ENCODE measurements around the gene LHX3.

The LHX3 gene

GRCh38 chr9:136205707-136205992 is 722 bp upstream of the LHX3 start:
- DNase-seq, result no peak

DNA sequence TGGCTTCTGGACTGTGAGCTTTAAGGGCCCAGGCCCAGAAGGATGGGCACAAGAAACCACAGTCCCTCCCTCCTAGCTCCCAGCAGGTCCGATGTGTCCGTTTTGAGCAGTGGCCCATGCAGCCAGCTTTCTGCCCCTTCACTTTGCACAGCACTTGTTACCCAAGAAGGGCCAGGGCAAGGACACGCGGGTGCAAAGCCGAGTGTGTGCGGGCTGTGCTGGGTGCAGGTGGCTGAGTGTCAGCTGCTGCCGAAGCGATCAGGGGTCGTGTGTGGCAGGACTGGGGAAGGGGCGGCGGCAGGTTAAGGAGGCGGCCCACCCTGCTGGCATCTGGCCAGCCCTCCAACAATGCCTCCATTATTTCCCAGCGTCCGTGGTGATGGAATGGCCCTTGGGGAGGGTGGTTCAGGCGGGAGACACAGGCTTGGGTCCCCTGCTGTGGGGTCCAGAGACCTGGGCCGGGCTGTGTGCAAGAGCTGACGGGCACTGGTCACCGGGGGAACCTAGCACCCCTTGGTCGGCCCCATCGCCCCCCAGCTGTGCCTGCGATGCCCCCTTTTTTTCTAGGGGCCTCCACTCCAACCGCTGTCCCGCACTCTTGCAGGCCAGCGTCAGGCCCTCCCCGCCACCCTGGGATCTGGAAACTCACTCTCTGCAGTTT is 653 bp downstream of the LHX3 start:
- no peak for DNase-seq

DNA sequence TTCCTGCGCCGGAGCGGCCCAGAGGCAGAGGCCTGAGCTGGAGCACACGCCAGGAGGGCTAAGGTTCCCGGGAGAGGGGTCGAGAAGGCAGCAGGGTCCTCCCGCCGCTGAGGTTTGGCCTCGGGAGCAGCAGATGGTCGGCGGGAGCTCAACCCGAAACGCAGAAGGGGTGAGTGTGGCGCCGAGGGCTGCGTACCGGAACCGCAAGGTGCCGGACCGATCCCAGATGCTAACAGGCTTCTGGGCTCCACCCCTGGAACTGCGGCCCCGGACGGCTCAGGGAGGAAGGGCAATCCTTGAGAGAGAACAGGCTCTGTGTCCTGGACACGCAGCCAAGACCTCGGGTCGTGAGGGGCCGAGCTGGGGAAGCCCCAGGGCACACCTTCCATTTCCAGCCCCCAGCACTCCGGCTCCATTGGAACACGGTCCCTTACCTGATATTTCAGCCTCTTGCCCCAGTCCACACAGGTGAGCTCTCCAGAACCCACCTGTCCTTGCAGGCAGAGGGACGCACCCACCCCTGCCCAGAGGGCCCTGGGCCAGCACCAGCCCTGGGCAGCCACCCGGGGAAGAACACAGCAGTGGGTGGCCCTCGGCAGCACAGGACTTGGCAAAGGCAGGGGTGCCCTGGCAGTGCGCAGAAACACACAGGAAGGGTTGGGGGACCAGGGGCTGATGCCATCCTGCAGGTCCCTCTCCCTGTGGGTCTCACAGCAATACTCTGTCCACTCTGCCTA is 1.4 kb downstream of the LHX3 start:
- DNase-seq, result no peak

DNA sequence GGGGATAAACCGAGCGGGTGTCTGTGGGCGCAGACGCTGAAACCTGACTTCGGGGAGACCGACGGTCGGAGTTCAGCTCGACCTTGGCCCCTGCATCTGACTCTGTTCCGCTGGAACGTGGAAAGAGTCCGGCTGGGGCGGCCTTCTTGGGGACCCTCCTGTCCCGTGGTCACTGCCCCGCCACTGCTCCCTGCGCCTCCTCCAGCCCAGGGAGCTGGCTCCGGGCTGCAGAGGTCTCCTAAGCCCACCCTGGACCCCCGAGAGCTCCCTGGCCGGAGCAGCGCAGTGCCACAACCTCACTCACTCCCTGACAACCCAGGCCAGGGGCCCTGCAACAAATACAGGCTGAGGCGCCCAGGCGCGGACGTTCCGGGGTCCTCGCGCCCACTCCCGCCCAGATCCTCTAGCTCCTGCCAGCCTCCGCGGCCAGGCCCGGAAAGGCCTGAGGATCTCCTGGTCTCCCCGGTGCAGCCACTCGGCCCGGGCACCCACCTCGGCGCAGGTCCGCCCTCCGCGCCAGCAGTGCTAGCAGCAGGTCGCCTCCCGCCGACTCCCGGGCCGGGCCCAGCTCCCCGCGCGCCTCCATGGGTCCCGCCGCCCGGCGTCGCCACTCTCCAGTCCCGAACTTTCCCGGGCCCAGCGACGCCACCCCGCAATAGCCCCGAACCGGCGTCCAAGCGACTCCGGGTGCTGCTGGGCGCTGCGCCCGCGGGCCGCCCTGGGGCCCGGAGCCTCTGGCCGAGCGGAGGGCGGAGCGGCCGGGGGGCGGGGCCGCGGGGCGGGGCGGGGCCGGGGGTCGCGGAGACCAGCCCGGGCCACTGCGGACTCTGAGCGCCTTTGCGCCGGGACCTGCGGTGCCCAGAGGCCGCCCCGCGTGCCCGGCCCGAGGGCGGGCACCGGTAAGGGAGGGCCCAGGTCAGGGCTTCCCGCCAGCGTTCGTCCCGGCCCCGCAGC is 2.2 kb downstream of the LHX3 start:
- no peak for DNase-seq

DNA sequence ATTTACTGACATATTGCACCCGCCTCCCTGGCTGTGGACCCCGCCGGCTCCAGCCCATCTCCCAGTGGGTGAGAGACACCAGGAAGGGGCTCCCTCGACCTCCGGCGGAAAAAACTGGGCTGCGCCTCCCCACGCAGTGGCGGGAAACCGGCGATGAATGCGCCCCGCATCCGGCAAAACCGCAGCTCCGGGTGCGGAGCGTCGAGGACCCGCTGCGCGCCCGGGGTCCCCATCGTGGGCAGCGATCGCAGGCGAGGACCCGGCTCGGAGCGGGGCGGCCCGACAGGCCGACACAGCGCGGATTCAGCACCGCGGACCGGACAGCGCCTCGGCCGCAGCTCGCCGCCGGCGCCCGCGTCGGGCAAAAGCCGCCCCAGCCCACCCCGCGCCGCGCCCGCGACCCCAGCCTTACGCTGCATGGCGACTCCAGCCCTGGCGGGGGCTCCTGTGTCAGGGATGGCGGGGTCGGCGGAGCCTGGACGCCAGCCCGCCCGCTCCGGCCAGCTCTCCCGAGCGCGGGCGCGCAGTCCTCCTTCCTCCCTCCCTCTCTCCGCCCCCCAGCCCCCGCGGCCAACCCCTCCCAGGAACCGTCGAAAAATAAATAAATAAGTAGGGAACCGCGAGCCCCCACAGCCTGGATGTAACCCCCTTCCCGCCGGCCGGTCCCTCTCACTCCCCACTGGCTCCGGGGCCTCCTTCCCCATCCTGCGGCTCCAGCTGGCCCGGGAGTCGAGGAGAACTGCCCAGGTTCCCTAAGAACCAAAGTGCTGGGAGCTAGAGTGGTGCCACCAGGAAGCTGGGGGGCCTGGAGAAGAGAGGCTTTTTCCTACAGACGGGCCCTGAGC is 3.1 kb downstream of the LHX3 start:
- DNase-seq, result no peak

DNA sequence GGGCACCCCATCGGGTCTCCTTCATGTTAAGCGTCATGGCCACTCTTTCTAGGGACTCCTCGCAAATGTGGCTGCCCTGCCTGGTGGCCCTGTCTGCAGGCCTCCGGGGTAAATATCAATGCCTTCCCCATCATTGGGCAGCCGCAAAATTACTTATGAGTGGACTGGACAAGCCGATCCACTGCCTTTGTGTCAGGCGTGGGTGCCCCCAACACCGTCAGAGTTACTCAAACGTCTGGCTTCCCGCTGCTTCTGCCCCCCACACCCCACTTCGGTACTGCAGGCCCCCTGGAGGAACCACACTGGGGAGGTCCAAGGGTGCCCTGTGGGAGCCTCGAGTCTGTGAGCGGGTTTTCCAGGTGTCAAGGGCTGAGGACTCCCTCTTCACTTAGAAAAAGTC is 3.8 kb downstream of the LHX3 start:
- no peak for DNase-seq

- DNase-seq, result no peak
These were observed 4.5 kb downstream of the LHX3 start for GRCh38 chr9:136200424-136200823.

DNA sequence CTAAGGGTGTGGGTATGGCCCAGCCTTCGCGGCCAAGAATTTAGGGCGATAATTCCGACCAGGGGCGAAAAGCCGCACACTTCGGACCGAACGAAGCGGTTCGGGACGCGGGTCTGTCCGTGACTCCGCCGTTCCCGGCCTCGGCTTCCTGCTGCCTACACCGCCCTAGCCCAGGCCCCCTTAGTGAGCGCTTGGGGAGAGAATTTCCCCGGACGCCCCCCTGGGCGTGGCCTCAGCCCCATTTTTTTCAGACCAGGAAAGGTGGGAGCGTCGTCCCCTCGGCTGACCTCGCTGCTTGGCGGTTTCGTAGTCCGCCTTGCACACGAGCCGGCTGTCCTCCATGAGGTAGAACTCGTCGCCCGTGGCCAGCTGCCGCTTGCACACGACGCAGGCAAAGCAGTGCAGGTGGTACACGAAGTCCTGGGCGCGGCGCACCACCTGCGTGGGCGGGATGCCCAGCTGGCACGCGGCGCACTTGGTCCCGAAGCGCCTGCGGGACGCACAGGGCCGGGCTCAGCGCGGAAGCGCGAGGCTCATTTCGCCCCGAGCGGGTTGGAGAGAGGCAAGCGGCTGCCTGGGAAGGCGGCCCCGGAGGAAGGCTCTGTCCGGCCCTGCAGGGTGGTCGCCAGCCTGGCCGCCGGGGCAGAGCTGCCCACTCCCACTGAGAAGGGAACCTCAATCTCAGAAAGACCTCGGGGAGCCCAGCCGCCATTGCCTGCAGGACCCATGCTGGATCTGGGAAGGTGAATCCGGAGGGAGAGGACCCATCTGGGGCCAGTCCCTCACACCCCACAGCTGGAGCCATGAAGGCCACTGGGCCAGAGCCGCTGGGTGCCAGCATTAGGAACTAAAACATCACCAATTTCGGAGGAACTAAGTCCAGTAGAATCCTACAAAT is 5.3 kb downstream of the LHX3 start:
- DNase-seq, result no peak

DNA sequence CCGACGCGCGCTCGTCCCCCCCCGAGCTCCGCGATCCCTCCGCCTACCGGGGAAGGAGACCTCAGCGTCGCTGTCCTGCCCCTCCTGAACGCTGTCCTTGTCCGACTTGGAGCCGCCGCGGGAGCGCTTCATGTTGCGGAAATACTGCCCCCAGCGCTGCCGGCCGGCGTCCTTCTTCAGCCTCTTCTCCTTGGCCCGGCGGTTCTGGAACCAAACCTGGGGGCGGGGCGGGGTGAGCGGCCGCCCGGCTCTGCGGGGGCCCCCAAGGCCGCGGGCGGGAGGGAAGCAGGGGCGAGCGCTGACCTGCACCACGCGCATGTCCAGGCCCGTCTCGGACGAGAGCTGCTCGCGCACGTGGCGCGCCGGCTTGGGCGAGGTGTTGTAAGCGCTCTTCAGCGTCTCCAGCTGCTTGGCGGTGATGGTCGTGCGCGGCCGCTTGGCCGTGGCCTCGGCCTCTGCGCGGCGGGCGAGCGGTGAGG is 6.3 kb downstream of the LHX3 start:
- DNase-seq, result no peak

DNA sequence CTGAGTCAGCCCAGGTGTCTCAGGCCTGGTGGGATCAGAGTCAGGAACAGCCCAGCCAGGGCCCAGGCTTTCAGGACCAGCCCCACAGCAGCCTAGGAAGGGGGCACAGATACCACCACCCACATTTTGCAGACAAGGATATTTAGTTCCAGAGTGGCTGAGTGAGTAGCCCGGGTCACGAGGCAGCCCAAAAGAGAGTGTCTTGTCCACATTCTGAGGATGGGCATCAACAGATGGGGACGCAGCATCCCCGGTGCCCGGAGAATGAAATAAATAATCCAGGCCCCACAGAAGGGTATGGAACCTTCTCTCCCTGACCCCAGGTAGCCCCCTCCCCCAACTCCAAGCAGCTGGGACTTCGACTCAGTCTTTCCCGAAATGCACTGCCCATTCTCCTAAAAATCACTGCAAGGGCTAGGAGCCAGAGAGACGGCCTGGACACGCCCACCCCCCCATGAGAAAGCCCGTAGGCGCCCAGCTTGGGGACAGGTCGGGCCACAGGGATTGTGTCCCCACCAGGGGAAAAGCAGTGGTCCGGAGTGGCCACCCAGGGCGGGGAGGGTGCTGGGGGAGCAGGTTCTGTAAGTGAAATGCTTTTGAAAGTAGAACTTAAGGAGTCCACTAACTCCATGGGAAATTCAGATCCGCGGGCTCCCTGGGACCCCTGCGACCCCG is 6.9 kb downstream of the LHX3 start:
- no peak for DNase-seq

DNA sequence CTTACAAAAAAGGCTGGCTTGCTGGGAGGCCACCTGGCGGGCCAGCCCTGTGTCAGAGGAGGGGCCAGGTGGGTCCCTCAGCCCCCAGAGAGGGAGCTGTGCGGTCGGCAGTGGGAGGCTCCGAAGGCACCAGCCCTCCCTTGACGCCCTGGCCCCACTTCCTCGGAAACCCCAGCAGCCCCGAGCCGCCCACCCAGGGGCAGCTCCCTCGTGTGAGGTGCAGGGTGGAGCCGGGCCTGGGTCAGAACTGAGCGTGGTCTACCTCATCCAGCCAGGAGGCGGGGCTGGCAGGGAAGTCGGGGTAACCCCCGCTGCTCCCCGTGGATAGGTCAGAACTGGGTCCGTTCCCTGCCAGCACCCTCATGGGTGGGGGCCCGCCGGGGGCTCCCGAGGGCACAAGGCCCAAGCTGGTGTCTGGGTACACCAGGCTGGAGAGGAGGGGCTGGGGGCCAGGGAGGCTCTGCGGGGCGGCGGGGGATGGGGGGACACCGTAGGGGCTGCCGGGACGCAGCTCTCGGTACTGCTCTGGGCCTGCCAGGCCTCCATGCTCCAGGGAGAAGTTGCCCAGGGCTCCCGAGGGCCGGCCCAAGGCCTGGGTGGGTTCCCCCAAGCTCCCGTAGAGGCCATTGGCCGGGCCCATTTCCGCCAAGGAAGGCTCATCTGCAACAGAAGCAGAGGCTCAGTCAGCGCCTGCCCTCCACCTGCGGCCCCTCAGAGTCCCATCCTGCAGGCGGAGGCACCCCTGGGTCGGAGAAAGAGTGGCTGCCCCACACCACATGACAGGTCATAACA is 7.6 kb downstream of the LHX3 start:
- no peak for DNase-seq

GRCh38 chr9:136196404-136197083 is 8.4 kb downstream of the LHX3 start:
- no peak for DNase-seq

DNA sequence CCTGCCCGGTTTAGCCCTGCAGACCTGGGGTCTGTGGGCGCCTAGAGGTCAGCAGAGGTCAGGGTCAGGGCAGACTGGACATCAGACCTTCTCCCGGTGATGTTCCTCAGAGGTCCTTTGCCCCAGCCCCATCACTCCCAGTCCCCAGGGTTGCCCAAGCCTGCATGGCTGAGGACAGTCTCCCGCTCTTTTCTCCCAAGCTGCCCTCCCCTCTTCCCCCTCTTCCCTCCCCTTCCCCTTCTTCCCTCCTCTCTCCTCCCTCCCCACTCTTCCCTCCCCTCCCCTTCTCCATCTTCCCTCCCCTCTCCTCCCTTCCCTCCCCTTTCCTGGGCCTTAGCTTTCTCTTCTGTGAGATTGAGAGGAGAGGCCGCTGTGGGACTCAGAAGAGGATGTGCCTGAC is 10.4 kb downstream of the LHX3 start:
- DNase-seq, result no peak

DNA sequence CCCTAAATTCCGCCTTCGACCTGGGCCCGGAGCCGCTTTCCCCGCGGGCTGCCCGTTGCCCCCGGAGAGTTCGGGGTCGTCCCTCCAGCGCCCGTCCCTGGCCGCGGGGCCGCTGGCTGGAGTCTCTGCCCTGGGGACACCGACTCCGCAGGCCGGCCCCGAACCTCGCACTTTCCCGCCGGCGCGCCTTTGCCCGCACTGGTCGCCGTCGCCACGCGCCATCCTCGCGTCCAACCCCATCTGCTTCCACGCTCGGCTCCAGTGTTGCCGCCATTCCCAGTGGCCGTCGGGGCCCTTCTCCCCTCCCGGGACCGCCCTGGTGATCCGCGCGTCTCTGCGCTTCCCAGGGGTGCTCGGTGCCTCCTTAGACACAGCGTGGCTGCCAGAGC is 11.0 kb downstream of the LHX3 start:
- no peak for DNase-seq

DNA sequence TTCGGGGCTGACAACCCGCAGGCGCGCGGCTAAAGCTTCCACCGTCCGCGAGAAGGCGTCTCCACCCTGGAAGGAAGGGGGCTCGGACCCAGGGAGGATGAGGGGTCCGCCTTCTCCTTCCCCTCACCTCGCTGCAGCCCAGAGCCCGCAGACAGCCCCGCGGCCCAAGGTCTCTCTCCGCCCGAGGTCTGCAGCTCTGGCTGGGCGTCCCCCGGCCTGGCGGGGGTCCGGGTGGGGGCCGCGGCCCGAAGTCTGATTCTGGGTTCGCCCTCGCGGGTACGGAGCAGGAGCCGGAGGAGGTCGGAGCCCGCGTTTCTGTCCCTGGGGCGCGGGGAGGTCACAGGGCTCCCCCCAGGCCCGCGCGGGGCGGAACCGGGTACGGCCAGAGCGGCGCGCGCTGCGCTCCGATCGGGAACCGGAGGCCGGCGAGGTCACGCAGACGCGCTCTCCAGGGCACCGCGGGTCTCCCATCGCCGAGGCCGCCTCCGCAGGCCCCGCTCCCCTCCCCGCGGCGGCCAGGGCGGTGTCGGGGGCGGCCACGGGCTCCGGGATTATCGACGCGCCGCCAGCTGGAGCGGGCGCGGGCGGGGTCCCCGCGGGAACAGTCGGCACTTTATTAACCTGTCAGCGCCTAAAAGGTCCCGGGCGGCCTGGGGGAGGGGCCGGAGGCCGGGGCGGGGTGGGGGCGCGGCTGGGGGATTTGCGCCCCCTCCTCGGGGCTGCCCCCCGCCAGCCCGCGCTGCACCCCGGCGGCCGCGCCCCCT is 11.6 kb downstream of the LHX3 start:
- DNase-seq, result no peak

GRCh38 chr9:136192289-136193126 is 12.4 kb downstream of the LHX3 start:
- no peak for DNase-seq

- no peak for DNase-seq
These were observed 13.0 kb downstream of the LHX3 start for GRCh38 chr9:136191960-136192286.
